Fibroblast of lung (primary cell): ENCODE measurements around the gene ELOVL2.

Experiments used
- CTCF ChIP-seq, 2 donors: IDR thresholded peaks in 1 of 2; conservative IDR thresholded peaks in 1 of 2; 1 replicate in 1 of 2; 2 replicates in 1 of 2; pipeline ENCODE4 v1.5.1; 2011 to 2012; ENCODE audit warnings: low read length in 2 of 2, control low read depth in 1 of 2, inconsistent platforms in 1 of 2, low read depth in 1 of 2, mild to moderate bottlenecking in 1 of 2
- EZH2 ChIP-seq: IDR thresholded peaks from 2 replicates; pipeline ENCODE4 v1.5.1; 2012; ENCODE audit warnings: low read length, control low read depth, mild to moderate bottlenecking; ENCODE audit errors: missing control alignments

DNA sequence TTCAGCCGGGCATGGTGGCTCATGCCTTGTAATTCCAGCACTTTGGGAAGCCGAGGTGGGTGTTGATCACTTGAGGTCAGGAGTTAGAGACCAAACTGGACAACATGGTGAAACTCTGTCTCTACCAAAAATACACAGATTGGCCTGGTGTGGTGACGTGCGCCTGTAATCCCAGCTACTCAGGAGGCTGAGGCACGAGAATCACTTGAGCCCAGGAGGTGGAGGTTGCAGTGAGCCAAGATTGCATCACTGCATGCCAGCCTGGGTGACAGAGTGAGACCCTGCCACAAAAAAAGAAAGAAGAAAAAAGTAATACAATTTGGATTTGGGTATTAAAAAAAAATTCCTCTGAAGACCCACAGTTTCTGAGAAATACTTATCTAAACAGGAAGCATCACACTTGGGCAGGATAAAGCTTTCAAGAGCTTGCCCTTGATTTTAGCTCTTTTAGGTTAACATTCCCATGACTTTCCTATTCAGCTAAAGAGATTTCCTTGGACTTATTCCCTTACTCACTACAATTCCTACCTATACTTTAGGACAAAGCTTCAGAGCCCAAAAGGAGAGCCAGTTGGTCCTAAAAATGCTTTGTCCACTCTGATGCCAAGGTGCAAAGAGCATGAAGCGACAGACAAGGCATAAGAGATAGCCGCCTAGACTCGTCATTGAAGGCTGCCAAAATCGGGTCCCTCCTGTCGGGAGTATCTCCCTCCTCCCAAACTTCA lies 1.9 kb downstream of the ELOVL2 start:
- TF ChIP-seq CTCF (conservative IDR thresholded peaks at IDR 0.05 in 1 of 2, IDR thresholded peaks at IDR 0.05 in 1 of 2; ENCODE audit: low read depth in 1 of 2, low read length in 2 of 2), result no peak
- no peak for TF ChIP-seq EZH2
